HepG2 (cell line): Measurements from ENCODE around the gene COL4A2. TPM values are rescaled to one million over a fixed set of nuclear protein-coding genes. Genes with fewer than 3 reads are reported as not detected.

Experiments used
- ATAC-seq: fragments of 200-7000 bp; cut with Tn5 transposase; 3 replicates; pipeline ENCODE4 v1.9.1; 2020; ENCODE audit warnings: mild to moderate bottlenecking, moderate library complexity
- BruUV-seq: library from RNA; stranded (reverse); fragments of 400-500 nt; replicated peaks from 2 replicates; lab custom pipeline; 2021; lab: Mats Ljungman, UMichigan
- CTCF ChIA-PET: fragments of 300-600 bp; formaldehyde crosslinking; extraction: SDS; loops from one replicate; lab custom pipeline; 2021; ENCODE audit warnings: low total read pairs, inconsistent platforms, low intra/inter-chr PET ratio; lab: Yijun Ruan, JAX
- POLR2A ChIA-PET: fragments of 350-600 bp; sonication (Branson Sonifier 250); formaldehyde crosslinking; loops from one replicate; lab custom pipeline; 2020; ENCODE audit warnings: antibody characterized with exemption, inconsistent platforms; lab: Yijun Ruan, JAX
- DNase-seq: peaks from one replicate; pipeline ENCODE4 v3.0.0-alpha.2; 2015; ENCODE audit warnings: low spot score
- FAIRE-seq: peaks from 3 replicates; lab custom pipeline; 2011; peaks lifted over from hg19 to GRCh38; lab: Jason Lieb, UNC
- H2AFZ ChIP-seq: one replicate; pipeline ENCODE4 v1.6.1; 2011; ENCODE audit warnings: low read length, inconsistent platforms
- H3K27ac ChIP-seq: fragments of 300-600 bp; 3 replicates; pipeline ENCODE4 v1.8.0; 2011; ENCODE audit warnings: mixed run types, mild to moderate bottlenecking, mixed read lengths, low read length, inconsistent platforms; ENCODE audit not compliant: insufficient read depth; ENCODE audit errors: extremely low read length
- H3K27me3 ChIP-seq, 2 experiments: fragments of 200-600 bp in 1 of 2; 2 replicates in 1 of 2; 3 replicates in 1 of 2; pipeline versions ENCODE4 v1.6.0 to v1.8.0; 2011; ENCODE audit warnings: low read length in 2 of 2, mild to moderate bottlenecking in 2 of 2, moderate library complexity in 2 of 2, inconsistent platforms in 1 of 2; ENCODE audit not compliant: insufficient read depth in 2 of 2, control insufficient read depth in 1 of 2
- H3K36me3 ChIP-seq, 2 experiments: fragments of 200-600 bp in 1 of 2; replicated peaks in 1 of 2; 2 replicates in 1 of 2; 3 replicates in 1 of 2; pipeline versions ENCODE4 v1.5.1 to v1.8.0; 2011; ENCODE audit warnings: low read length in 2 of 2, inconsistent platforms in 1 of 2; ENCODE audit not compliant: insufficient read depth in 2 of 2, control insufficient read depth in 1 of 2
- H3K4me1 ChIP-seq: 2 replicates; pipeline ENCODE4 v1.5.1; 2012; ENCODE audit warnings: low read length, inconsistent platforms; ENCODE audit not compliant: insufficient read depth
- H3K4me2 ChIP-seq: 2 replicates; pipeline ENCODE4 v1.6.0; 2011; ENCODE audit warnings: low read depth, low read length, inconsistent platforms
- H3K4me3 ChIP-seq, 3 experiments: fragments of 200-600 bp in 1 of 3; sonication (generic), shearing (Covaris generic) in 1 of 3; replicated peaks in 1 of 3; 2 replicates each; pipeline ENCODE4 v1.5.1; 2011 to 2016; ENCODE audit warnings: low read length in 3 of 3, inconsistent platforms in 2 of 3, low read depth in 2 of 3, mild to moderate bottlenecking in 2 of 3, control low read depth in 1 of 3, mixed read lengths in 1 of 3; ENCODE audit not compliant: insufficient read depth in 1 of 3
- H3K79me2 ChIP-seq: one replicate; pipeline ENCODE4 v1.6.1; 2011; ENCODE audit warnings: low read length, inconsistent platforms; ENCODE audit not compliant: insufficient read depth
- H3K9ac ChIP-seq: 2 replicates; pipeline ENCODE4 v1.6.0; 2011; ENCODE audit warnings: mild to moderate bottlenecking, low read depth, low read length, inconsistent platforms; ENCODE audit not compliant: insufficient read depth
- H3K9me3 ChIP-seq: 2 replicates; pipeline ENCODE4 v1.5.1; 2012; ENCODE audit warnings: mild to moderate bottlenecking, low read length
- H4K20me1 ChIP-seq: 2 replicates; pipeline ENCODE4 v1.6.0; 2011; ENCODE audit warnings: inconsistent platforms, mild to moderate bottlenecking, low read length, moderate library complexity; ENCODE audit not compliant: insufficient read depth
- DR1 ChIP-seq: sonication (generic); formaldehyde crosslinking; IDR thresholded peaks from 2 replicates; pipeline ENCODE4 v1.8.0; 2021; ENCODE audit warnings: mild to moderate bottlenecking, missing genetic modification reagents, inconsistent platforms
- GMEB2 ChIP-seq: IDR thresholded peaks from 2 replicates; pipeline ENCODE4 v1.6.1; 2016; ENCODE audit warnings: missing biosample characterization, missing genetic modification reagents, low read depth
- HOXA9 ChIP-seq: sonication (generic); formaldehyde crosslinking; IDR thresholded peaks from 2 replicates; pipeline ENCODE4 v1.8.1; 2022; ENCODE audit warnings: missing genetic modification reagents, mild to moderate bottlenecking, moderate library complexity, borderline replicate concordance
- LBX2 ChIP-seq: sonication (generic); formaldehyde crosslinking; IDR thresholded peaks from 2 replicates; pipeline ENCODE4 v1.5.0; 2020; ENCODE audit warnings: missing genetic modification reagents, mild to moderate bottlenecking, borderline replicate concordance
- NFRKB ChIP-seq: fragments of 450-650 bp; IDR thresholded peaks from 2 replicates; pipeline ENCODE4 v1.6.1; 2017
- PITX1 ChIP-seq: sonication (generic); formaldehyde crosslinking; IDR thresholded peaks from 2 replicates; pipeline ENCODE4 v1.5.1; 2020; ENCODE audit warnings: mild to moderate bottlenecking, missing genetic modification reagents
- SRY ChIP-seq: sonication (generic); formaldehyde crosslinking; IDR thresholded peaks from 2 replicates; pipeline ENCODE4 v1.8.0; 2022; ENCODE audit warnings: mild to moderate bottlenecking, missing genetic modification reagents
- ZFP36L2 ChIP-seq: sonication (generic); formaldehyde crosslinking; IDR thresholded peaks from 2 replicates; pipeline ENCODE4 v1.4.0; 2020; ENCODE audit warnings: missing genetic modification reagents
- ZNF431 ChIP-seq: sonication (generic); formaldehyde crosslinking; IDR thresholded peaks from 2 replicates; pipeline ENCODE4 v1.9.0; 2022; ENCODE audit warnings: missing genetic modification reagents, low read depth, mild to moderate bottlenecking, borderline replicate concordance
- ZNF710 ChIP-seq: sonication (generic); formaldehyde crosslinking; IDR thresholded peaks from 2 replicates; pipeline ENCODE4 v1.5.0; 2020; ENCODE audit warnings: mild to moderate bottlenecking, missing genetic modification reagents, borderline replicate concordance
- WGBS: methylation state at CpG from one replicate; pipeline ENCODE4 v1.1.6; 2017; ENCODE audit warnings: low lambda C conversion rate; 5-methylcytosine and 5-hydroxymethylcytosine counted together
- in situ Hi-C: cut with HindIII; loops from 2 replicates; pipeline ENCODE4 v1.10.0; 2017; ENCODE audit warnings: low pct_unique_long_range_greater_than_20kb; ENCODE audit not compliant: extremely low pct_ligation_motif_present
- intact Hi-C: fragments of 100-400 bp; cut with micrococcal nuclease; formaldehyde crosslinking; loops from one replicate; pipeline ENCODE4 v1.10.0; 2022; ENCODE audit not compliant: unreplicated experiment
- polyA plus RNA-seq, 8 experiments: library from polyadenylated mRNA; depleted of rRNA in 3 of 8; stranded (reverse) in 7 of 8; unstranded in 1 of 8; fragments of >200 nt; fragmentation: Illumina TruSeq in 4 of 8; extraction: Trizol in 4 of 8; gene quantifications; 2 replicates each; pipeline versions ENCODE4 v1.2.1 to v1.2.3, GENCODE V29; 2011 to 2016; ENCODE audit warnings: low read depth in 4 of 8, missing spikeins in 1 of 8, mixed read lengths in 1 of 8; ENCODE audit not compliant: insufficient read depth in 1 of 8
- total RNA-seq, 5 experiments: library from RNA; depleted of rRNA; stranded (reverse); fragments of >200 nt; fragmentation: Illumina TruSeq; extraction: Trizol; gene quantifications; 2 replicates each; pipeline ENCODE4 v1.2.3, GENCODE V29; 2016; ENCODE audit warnings: low read depth in 1 of 5
- TF ChIP-seq, protein P1 (sequence below): sonication (generic); formaldehyde crosslinking; IDR thresholded peaks from 2 replicates; pipeline ENCODE4 v1.5.1; 2020; ENCODE audit warnings: missing genetic modification reagents, mild to moderate bottlenecking, borderline replicate concordance
- TF ChIP-seq, protein P2 (sequence below): IDR thresholded peaks from 2 replicates; pipeline ENCODE4 v1.4.0; 2020; ENCODE audit warnings: mild to moderate bottlenecking, missing genetic modification reagents

The COL4A2 gene
- total and polyA plus RNA-seq, 2 of the 13 experiments (the other 11 are each of a cell fraction or from before 2014, with no cell fraction given) = 0.22 to 1.9 TPM

DNA sequence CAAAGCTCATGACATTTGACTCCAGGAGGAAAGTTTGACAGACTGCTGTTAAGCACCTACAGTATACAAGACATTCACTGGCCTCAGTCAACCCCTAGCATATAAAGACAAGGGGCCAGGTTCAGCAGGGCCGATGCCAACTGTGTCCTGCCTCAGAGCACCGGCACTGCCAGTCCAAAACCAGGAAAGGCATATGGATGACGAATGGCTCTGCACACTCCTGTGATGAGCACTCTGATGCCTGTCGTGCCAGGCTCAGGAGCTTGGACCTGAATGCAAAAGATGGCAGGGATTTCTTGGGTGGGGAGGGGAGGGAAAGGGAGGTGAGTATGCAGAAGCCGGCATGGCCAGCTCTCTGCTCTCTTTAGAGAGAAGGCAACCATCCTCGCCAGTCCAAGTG, 39.0 kb upstream of the COL4A2 start:
- FAIRE-seq = no peak
- BruUV-seq = no TSS peak
- in situ Hi-C loops = no loop called here
- no peak overlapping the region for H3K4me2 ChIP-seq
- H3K4me1 ChIP-seq = peaks cover under 1% of the 10 kb centered on the region
- no peak overlapping the region for H2AFZ ChIP-seq
- intact Hi-C loops = no loop called here
- CTCF ChIA-PET = no interaction called here
- H3K27ac ChIP-seq = no peak overlapping the region
- no peaks in the 10 kb centered on the region for H3K9me3 ChIP-seq
- no peaks in the 10 kb centered on the region for H3K79me2 ChIP-seq
- DNase-seq = no peak
- no peak overlapping the region for H3K4me3 ChIP-seq
- no peak for ATAC-seq
- H3K36me3 ChIP-seq = no peaks in the 10 kb centered on the region
- H3K9ac ChIP-seq = no peak overlapping the region
- H4K20me1 ChIP-seq = no peaks in the 10 kb centered on the region
- 2% methylated on average over 6 of the region's 6 CpGs for WGBS
- H3K27me3 ChIP-seq = peaks cover 2 to 37% of the 10 kb centered on the region in 2 experiments; a peak in 2 of 5 replicates
- POLR2A ChIA-PET = no interaction called here
- no peak for TF ChIP-seq ZNF710 (CRISPR knock-in tag)
- no peak for TF ChIP-seq PITX1 (CRISPR knock-in tag)
- TF ChIP-seq, protein P1, sequence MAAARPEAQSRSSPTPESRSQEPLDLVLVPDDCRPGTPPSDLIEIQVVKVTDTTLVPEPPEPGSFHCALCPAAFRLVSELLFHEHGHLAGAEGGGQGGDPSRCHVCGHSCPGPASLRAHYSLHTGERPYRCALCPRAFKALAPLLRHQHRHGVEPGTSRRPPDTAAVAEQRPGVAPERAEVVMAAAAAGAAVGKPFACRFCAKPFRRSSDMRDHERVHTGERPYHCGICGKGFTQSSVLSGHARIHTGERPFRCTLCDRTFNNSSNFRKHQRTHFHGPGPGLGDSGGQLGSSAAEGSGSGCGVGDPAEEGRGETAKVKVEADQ (CRISPR knock-in tag) = no peak
- no peak for TF ChIP-seq HOXA9 (CRISPR knock-in tag)
- TF ChIP-seq LBX2 = no peak
- TF ChIP-seq NFRKB = no peak
- TF ChIP-seq DR1 (CRISPR knock-in tag) = no peak
- TF ChIP-seq GMEB2 (CRISPR knock-in tag) = no peak
- no peak for TF ChIP-seq SRY (CRISPR knock-in tag)
- TF ChIP-seq ZNF431 = no peak
- TF ChIP-seq ZFP36L2 = no peak
- TF ChIP-seq, protein P2, sequence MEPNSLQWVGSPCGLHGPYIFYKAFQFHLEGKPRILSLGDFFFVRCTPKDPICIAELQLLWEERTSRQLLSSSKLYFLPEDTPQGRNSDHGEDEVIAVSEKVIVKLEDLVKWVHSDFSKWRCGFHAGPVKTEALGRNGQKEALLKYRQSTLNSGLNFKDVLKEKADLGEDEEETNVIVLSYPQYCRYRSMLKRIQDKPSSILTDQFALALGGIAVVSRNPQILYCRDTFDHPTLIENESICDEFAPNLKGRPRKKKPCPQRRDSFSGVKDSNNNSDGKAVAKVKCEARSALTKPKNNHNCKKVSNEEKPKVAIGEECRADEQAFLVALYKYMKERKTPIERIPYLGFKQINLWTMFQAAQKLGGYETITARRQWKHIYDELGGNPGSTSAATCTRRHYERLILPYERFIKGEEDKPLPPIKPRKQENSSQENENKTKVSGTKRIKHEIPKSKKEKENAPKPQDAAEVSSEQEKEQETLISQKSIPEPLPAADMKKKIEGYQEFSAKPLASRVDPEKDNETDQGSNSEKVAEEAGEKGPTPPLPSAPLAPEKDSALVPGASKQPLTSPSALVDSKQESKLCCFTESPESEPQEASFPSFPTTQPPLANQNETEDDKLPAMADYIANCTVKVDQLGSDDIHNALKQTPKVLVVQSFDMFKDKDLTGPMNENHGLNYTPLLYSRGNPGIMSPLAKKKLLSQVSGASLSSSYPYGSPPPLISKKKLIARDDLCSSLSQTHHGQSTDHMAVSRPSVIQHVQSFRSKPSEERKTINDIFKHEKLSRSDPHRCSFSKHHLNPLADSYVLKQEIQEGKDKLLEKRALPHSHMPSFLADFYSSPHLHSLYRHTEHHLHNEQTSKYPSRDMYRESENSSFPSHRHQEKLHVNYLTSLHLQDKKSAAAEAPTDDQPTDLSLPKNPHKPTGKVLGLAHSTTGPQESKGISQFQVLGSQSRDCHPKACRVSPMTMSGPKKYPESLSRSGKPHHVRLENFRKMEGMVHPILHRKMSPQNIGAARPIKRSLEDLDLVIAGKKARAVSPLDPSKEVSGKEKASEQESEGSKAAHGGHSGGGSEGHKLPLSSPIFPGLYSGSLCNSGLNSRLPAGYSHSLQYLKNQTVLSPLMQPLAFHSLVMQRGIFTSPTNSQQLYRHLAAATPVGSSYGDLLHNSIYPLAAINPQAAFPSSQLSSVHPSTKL (CRISPR knock-in tag) = no peak
